ENCODE results near the gene CD248.
"Not testable (repeated sequence)": the region's sequence is repeated elsewhere in the genome, so short reads cannot be mapped to it uniquely, and the experiment has no call there.

Gene CD248

GRCh38 chr11:66289548-66290329 lies 27.1 kb downstream of the CD248 start:
- DNase-seq (ENCODE audit: low read depth), result peak; percentile 62

GRCh38 chr11:66288671-66289547 lies 27.9 kb downstream of the CD248 start, which contains the start of gene YIF1A:
YIF1A (minus strand) TSS chr11:66289143; CDS start chr11:66288985, 158 bp downstream.
- DNase-seq (ENCODE audit: low read depth), result peak; percentile 94

GRCh38 chr11:66287889-66288670 lies 28.8 kb downstream of the CD248 start:
- no peak for DNase-seq (ENCODE audit: low read depth)

- no peak for DNase-seq (ENCODE audit: low read depth)
These were observed 29.5 kb downstream of the CD248 start for GRCh38 chr11:66287211-66287888.

- no peak for DNase-seq (ENCODE audit: low read depth)
These were observed 30.1 kb downstream of the CD248 start for GRCh38 chr11:66286699-66287098.

GRCh38 chr11:66285250-66285947 lies 31.4 kb downstream of the CD248 start:
- no peak for DNase-seq (ENCODE audit: low read depth)

- no peak for DNase-seq (ENCODE audit: low read depth)
These were observed 32.2 kb downstream of the CD248 start for GRCh38 chr11:66284526-66285078.

GRCh38 chr11:66283461-66284105 lies 33.3 kb downstream of the CD248 start:
- DNase-seq (ENCODE audit: low read depth), result no peak

- DNase-seq (ENCODE audit: low read depth), result peak; percentile 99
These were observed 34.1 kb downstream of the CD248 start for GRCh38 chr11:66282468-66283455.

- DNase-seq (ENCODE audit: low read depth), result no peak
These were observed 34.9 kb downstream of the CD248 start for GRCh38 chr11:66281776-66282467.

- no peak for DNase-seq (ENCODE audit: low read depth)
These were observed 35.8 kb downstream of the CD248 start for GRCh38 chr11:66281001-66281400.

- DNase-seq (ENCODE audit: low read depth), result no peak
These were observed 36.4 kb downstream of the CD248 start for GRCh38 chr11:66280428-66280827.

- no peak for DNase-seq (ENCODE audit: low read depth)
These were observed 37.6 kb downstream of the CD248 start for GRCh38 chr11:66279092-66279734.

- DNase-seq (ENCODE audit: low read depth), result no peak
These were observed 38.3 kb downstream of the CD248 start for GRCh38 chr11:66278363-66279091.

GRCh38 chr11:66277471-66278362 lies 39.1 kb downstream of the CD248 start, which contains the start of gene CNIH2:
CNIH2 (plus strand) TSS chr11:66278175; CDS start chr11:66278457, 282 bp downstream.
- no peak for DNase-seq (ENCODE audit: low read depth)

- not testable (repeated sequence) for DNase-seq (ENCODE audit: low read depth)
These were observed 39.8 kb downstream of the CD248 start for GRCh38 chr11:66277064-66277463.

Measured in stimulated activated CD8-positive, alpha-beta memory T cell treated with anti-CD3 and anti-CD28 coated beads, Interleukin-7, amount 100 ng/mL, for 24 hours (primary cell).